Liver (tissue), 9 donors: Measurements from ENCODE around the gene RORC. TPM values are rescaled to one million over a fixed set of nuclear protein-coding genes. Genes with fewer than 3 reads are reported as not detected.

ENCODE experiments used
- DNase-seq: peaks from one replicate; pipeline ENCODE4 v3.0.0-alpha.2; 2017; ENCODE audit warnings: low spot score
- H3K27ac ChIP-seq, 2 donors: one replicate each; pipeline ENCODE4 v1.7.0; 2013; ENCODE audit warnings: inconsistent platforms in 2 of 2, low read length in 2 of 2, control low read depth in 1 of 2, low read depth in 1 of 2, mild to moderate bottlenecking in 1 of 2
- H3K27me3 ChIP-seq, 4 donors: one replicate each; pipeline versions ENCODE4 v1.6.1 to v1.7.0; 2013; ENCODE audit warnings: low read length in 3 of 4, inconsistent platforms in 1 of 4, mild to moderate bottlenecking in 1 of 4, moderate library complexity in 1 of 4; ENCODE audit not compliant: control insufficient read depth in 4 of 4, insufficient read depth in 4 of 4
- H3K36me3 ChIP-seq, 4 donors: one replicate each; pipeline versions ENCODE4 v1.6.1 to v1.7.0; 2013; ENCODE audit warnings: low read length in 3 of 4, mild to moderate bottlenecking in 3 of 4, low read depth in 1 of 4, moderate library complexity in 1 of 4; ENCODE audit not compliant: control insufficient read depth in 4 of 4, insufficient read depth in 3 of 4
- H3K4me1 ChIP-seq, 4 donors: one replicate each; pipeline versions ENCODE4 v1.6.1 to v1.7.0; 2013; ENCODE audit warnings: low read length in 3 of 4, mild to moderate bottlenecking in 3 of 4, moderate library complexity in 1 of 4; ENCODE audit not compliant: control insufficient read depth in 4 of 4, insufficient read depth in 4 of 4
- H3K4me3 ChIP-seq, 3 donors: one replicate each; pipeline versions ENCODE4 v1.6.1 to v1.7.0; 2013; ENCODE audit warnings: low read length in 3 of 3, control low read depth in 1 of 3, low read depth in 1 of 3, mild to moderate bottlenecking in 1 of 3
- H3K9ac ChIP-seq, 2 donors: one replicate each; pipeline ENCODE4 v1.7.0; 2013; ENCODE audit warnings: low read length in 2 of 2, mild to moderate bottlenecking in 2 of 2, moderate library complexity in 2 of 2, control low read depth in 1 of 2, low read depth in 1 of 2
- H3K9me3 ChIP-seq, 4 donors: one replicate each; pipeline versions ENCODE4 v1.6.1 to v1.7.0; 2013; ENCODE audit warnings: low read length in 3 of 4; ENCODE audit not compliant: control insufficient read depth in 4 of 4
- EGR1 ChIP-seq, 2 donors: IDR thresholded peaks; 2 replicates each; pipeline ENCODE4 v1.6.1; 2016 to 2018; ENCODE audit warnings: antibody characterized with exemption in 2 of 2, low read depth in 2 of 2
- FOXA1 ChIP-seq: IDR thresholded peaks from 2 replicates; pipeline ENCODE4 v1.6.1; 2016; ENCODE audit warnings: antibody characterized with exemption
- FOXA2 ChIP-seq: IDR thresholded peaks from 2 replicates; pipeline ENCODE4 v1.6.1; 2016; ENCODE audit warnings: antibody characterized with exemption
- GABPA ChIP-seq, 2 donors: IDR thresholded peaks in 1 of 2; conservative IDR thresholded peaks in 1 of 2; 2 replicates each; pipeline ENCODE4 v1.6.1; 2016; ENCODE audit warnings: antibody characterized with exemption in 2 of 2, mild to moderate bottlenecking in 1 of 2, moderate library complexity in 1 of 2
- HNF4A ChIP-seq, 2 donors: conservative IDR thresholded peaks; 2 replicates each; pipeline ENCODE4 v1.6.1; 2016; ENCODE audit warnings: antibody characterized with exemption in 2 of 2, mild to moderate bottlenecking in 2 of 2
- HNF4G ChIP-seq: IDR thresholded peaks from 2 replicates; pipeline ENCODE4 v1.6.1; 2016; ENCODE audit warnings: antibody characterized with exemption
- JUND ChIP-seq, 2 donors: IDR thresholded peaks; 2 replicates each; pipeline ENCODE4 v1.6.1; 2016; ENCODE audit warnings: antibody characterized with exemption in 2 of 2
- MAX ChIP-seq: IDR thresholded peaks from 2 replicates; pipeline ENCODE4 v1.6.1; 2016; ENCODE audit warnings: antibody characterized with exemption
- NR2F2 ChIP-seq: IDR thresholded peaks from 2 replicates; pipeline ENCODE4 v1.6.1; 2016; ENCODE audit warnings: antibody characterized with exemption
- RAD21 ChIP-seq, 2 donors: IDR thresholded peaks; 2 replicates each; pipeline ENCODE4 v1.6.1; 2016; ENCODE audit warnings: antibody characterized with exemption in 2 of 2, mild to moderate bottlenecking in 2 of 2
- REST ChIP-seq: IDR thresholded peaks from 2 replicates; pipeline ENCODE4 v1.6.1; 2016; ENCODE audit warnings: antibody characterized with exemption, mild to moderate bottlenecking
- RXRA ChIP-seq, 2 donors: IDR thresholded peaks; 2 replicates each; pipeline ENCODE4 v1.6.1; 2017 to 2018; ENCODE audit warnings: antibody characterized with exemption in 2 of 2, mild to moderate bottlenecking in 1 of 2
- SP1 ChIP-seq: IDR thresholded peaks from 2 replicates; pipeline ENCODE4 v1.6.1; 2018; ENCODE audit warnings: antibody characterized with exemption, mild to moderate bottlenecking
- TAF1 ChIP-seq: conservative IDR thresholded peaks from 2 replicates; pipeline ENCODE4 v1.6.1; 2016; ENCODE audit warnings: antibody characterized with exemption, mild to moderate bottlenecking
- YY1 ChIP-seq: IDR thresholded peaks from 2 replicates; pipeline ENCODE4 v1.6.1; 2016; ENCODE audit warnings: antibody characterized with exemption, mild to moderate bottlenecking
- ZBTB33 ChIP-seq: IDR thresholded peaks from 2 replicates; pipeline ENCODE4 v1.6.1; 2016; ENCODE audit warnings: antibody characterized with exemption
- WGBS: extraction: QIAGEN DNeasy Blood & Tissue Kit; methylation state at CpG from one replicate; pipeline ENCODE4 v1.1.7; 2013; 5-methylcytosine and 5-hydroxymethylcytosine counted together
- polyA plus RNA-seq, 2 donors: library from polyadenylated mRNA; stranded (reverse) in 1 of 2; unstranded in 1 of 2; fragments of 200-250 nt in 1 of 2; fragments of >200 nt in 1 of 2; fragmentation: Nextera tagmentation in 1 of 2; extraction: Ambion mirVana in 1 of 2; gene quantifications; one replicate each; pipeline versions ENCODE4 v1.2.1 to v1.2.3, GENCODE V29; 2013 to 2015
- total RNA-seq, 2 donors: library from RNA; depleted of rRNA; stranded (reverse); fragments of >200 nt; gene quantifications; one replicate each; pipeline ENCODE4 v1.2.3, GENCODE V29; 2014
- TF ChIP-seq, protein P1 (sequence below): IDR thresholded peaks from 2 replicates; pipeline ENCODE4 v1.6.1; 2016; ENCODE audit warnings: antibody characterized with exemption
- TF ChIP-seq, protein P2 (sequence below): fragments of 150-350 bp; IDR thresholded peaks from 2 replicates; pipeline ENCODE4 v1.5.1; 2017; ENCODE audit warnings: improper control_type of control experiment, low read depth, low read length; ENCODE audit not compliant: missing input control
- donor health status: healthy.
- donor health status: healthy.
- donor health status: healthy.
- donor health status: healthy.
- donor health status: healthy.

The RORC gene
- total and polyA plus RNA-seq, 4 donors = 2.9 to 59.2 (median 13.0) TPM

DNA sequence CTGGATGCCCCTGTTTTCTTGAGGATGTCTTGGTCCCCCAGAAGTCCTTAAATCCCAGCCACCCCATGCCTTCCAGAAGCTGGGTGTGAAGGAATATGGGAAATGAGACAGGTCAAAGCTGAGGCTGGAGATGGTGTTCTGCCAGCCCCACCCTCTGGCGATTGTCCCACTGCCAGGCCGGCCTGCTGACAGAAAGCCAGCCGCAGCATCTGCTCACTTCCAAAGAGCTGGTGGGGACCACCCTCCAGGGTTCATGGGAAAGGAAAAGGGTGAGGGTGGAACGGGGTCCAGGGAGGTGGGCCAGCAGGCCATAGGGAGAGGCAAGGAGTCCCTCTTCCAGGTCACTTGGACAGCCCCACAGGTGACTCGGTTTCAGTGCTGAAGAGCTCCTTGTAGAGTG lies 24.5 kb downstream of the RORC start:
- whole genome bisulfite sequencing = 73% methylated on average over 5 of the region's 5 CpGs

DNA sequence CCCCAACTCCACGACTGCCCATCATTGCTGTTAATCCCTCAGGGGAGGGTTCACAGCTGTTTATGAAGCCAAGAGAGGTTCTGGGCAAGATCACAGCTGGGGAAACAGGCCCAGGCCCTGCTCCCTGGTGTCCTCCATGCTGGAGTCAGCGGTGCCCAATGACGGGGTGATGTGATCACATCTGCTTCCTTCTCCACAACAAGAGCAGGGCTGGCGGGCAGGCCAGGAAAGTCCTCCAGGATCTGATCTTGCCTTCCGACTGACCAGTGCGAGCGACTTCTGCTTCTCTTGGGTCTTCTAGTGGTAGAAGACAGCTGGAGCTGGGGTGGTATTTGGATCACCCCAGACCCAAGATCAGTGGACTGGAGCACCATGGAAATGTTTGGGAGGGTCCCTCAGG lies 25.4 kb downstream of the RORC start:
- H3K9me3 ChIP-seq = no peaks in the 10 kb centered on the region
- H3K4me3 ChIP-seq = no peak overlapping the region
- no peak overlapping the region for H3K27ac ChIP-seq
- no peaks in the 10 kb centered on the region for H3K27me3 ChIP-seq
- H3K4me1 ChIP-seq = peaks cover 0 to 1% (median 0%) of the 10 kb centered on the region in 4 donors
- H3K9ac ChIP-seq = no peak overlapping the region
- TF ChIP-seq MAX (no peak), FOXA2 (no peak), RXRA (IDR thresholded peaks at IDR 0.05) (no peak), ZBTB33 (no peak), JUND (IDR thresholded peaks at IDR 0.05) (no peak), REST (no peak), FOXA1 (no peak), HNF4A (conservative IDR thresholded peaks at IDR 0.05) (no peak), GABPA (IDR thresholded peaks at IDR 0.05 in 1 of 2, conservative IDR thresholded peaks at IDR 0.05 in 1 of 2) (no peak), YY1 (no peak), RAD21 (IDR thresholded peaks at IDR 0.05) (no peak), SP1 (no peak), NR2F2 (no peak), EGR1 (IDR thresholded peaks at IDR 0.05; ENCODE audit: low read depth in 2 of 2) (no peak), TAF1 (no peak), HNF4G (no peak)
- TF ChIP-seq, protein P1, sequence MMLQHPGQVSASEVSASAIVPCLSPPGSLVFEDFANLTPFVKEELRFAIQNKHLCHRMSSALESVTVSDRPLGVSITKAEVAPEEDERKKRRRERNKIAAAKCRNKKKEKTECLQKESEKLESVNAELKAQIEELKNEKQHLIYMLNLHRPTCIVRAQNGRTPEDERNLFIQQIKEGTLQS = no peak
- TF ChIP-seq, protein P2, sequence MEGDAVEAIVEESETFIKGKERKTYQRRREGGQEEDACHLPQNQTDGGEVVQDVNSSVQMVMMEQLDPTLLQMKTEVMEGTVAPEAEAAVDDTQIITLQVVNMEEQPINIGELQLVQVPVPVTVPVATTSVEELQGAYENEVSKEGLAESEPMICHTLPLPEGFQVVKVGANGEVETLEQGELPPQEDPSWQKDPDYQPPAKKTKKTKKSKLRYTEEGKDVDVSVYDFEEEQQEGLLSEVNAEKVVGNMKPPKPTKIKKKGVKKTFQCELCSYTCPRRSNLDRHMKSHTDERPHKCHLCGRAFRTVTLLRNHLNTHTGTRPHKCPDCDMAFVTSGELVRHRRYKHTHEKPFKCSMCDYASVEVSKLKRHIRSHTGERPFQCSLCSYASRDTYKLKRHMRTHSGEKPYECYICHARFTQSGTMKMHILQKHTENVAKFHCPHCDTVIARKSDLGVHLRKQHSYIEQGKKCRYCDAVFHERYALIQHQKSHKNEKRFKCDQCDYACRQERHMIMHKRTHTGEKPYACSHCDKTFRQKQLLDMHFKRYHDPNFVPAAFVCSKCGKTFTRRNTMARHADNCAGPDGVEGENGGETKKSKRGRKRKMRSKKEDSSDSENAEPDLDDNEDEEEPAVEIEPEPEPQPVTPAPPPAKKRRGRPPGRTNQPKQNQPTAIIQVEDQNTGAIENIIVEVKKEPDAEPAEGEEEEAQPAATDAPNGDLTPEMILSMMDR = no peak
- H3K36me3 ChIP-seq = peaks cover 1 to 30% (median 24%) of the 10 kb centered on the region in 4 donors
- WGBS = 79% methylated on average over 7 of the region's 7 CpGs
- DNase-seq = no peak

More for the DNA sequence above, 24.5 kb downstream of the RORC start:
- Histone ChIP-seq H3K27ac (no peak overlapping the region), H3K9me3 (no peaks in the 10 kb centered on the region), H3K4me3 (no peak overlapping the region), H3K4me1 (peaks cover 0 to 4% (median 0%) of the 10 kb centered on the region in 4 donors), H3K9ac (no peak overlapping the region), H3K27me3 (no peaks in the 10 kb centered on the region), H3K36me3 (peaks cover 1 to 40% (median 31%) of the 10 kb centered on the region in 4 donors)
- DNase-seq = no peak
- TF ChIP-seq, protein P1 = no peak
- TF ChIP-seq JUND (IDR thresholded peaks at IDR 0.05) = no peak
- no peak for TF ChIP-seq RAD21 (IDR thresholded peaks at IDR 0.05)
- no peak for TF ChIP-seq HNF4G
- no peak for TF ChIP-seq SP1
- TF ChIP-seq, protein P2 = no peak
- no peak for TF ChIP-seq EGR1 (IDR thresholded peaks at IDR 0.05; ENCODE audit: low read depth in 2 of 2)
